Measurements from ENCODE around the gene ZNF160. TPM values are rescaled to one million over a fixed set of nuclear protein-coding genes. Genes with fewer than 3 reads are reported as not detected.

The ZNF160 gene
- total and polyA plus RNA-seq, 2 experiments from 2014 or later: 16.9 to 48.7 TPM

DNA sequence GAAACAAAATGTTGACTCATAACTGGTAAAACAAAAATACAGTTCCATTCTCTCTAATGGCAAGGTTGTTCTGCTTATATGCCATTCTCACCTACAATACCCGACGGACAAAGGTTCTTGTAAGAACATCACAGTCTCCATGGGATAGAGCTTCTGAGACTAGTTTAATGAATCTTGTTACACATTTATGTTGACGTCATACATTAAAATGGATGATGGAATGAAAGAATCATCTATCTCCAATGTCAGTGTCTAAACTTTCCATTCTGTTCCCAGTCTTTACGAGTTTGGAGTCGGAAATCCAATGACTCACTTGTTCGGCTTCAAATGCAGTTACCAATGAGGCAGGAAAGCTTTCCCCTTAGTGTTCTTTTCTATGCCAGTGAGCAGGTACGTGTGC is 17.7 kb downstream of the ZNF160 start:
- no peak overlapping the region for H2AFZ ChIP-seq
- Mint-ChIP-seq H3K27me3 (ENCODE audit: insufficient read depth, low read depth, poor library complexity) (peaks cover 4% of the 10 kb centered on the region), H3K9me3 (peaks cover 2% of the 10 kb centered on the region; the same call in 1 of the 3 replicates), H3K36me3 (ENCODE audit: low read depth) (peaks cover 72% of the 10 kb centered on the region), H3K4me1 (no peaks in the 10 kb centered on the region), H3K4me3 (no peak overlapping the region), H3K27ac (no peak overlapping the region)
- no peaks in the 10 kb centered on the region for H3F3A ChIP-seq (replicated peaks; ENCODE audit: low read depth)
- no peak overlapping the region for H3K27ac ChIP-seq (ENCODE audit: low read depth)
- H3K4me3 ChIP-seq: no peak overlapping the region
- no peaks in the 10 kb centered on the region for H3K27me3 ChIP-seq (ENCODE audit: insufficient read depth)
- no peaks in the 10 kb centered on the region; the same call in 1 of the 2 replicates for H4K20me1 ChIP-seq (replicated peaks; ENCODE audit: insufficient read depth)
- H3K79me2 ChIP-seq (replicated peaks; ENCODE audit: insufficient read depth): peaks cover 15% of the 10 kb centered on the region; the same call in 1 of the 2 replicates
- H3K9me2 ChIP-seq (ENCODE audit: insufficient read depth): no peaks in the 10 kb centered on the region
- H3K4me1 ChIP-seq (ENCODE audit: insufficient read depth): no peaks in the 10 kb centered on the region
- no peak for ATAC-seq
- H3K4me2 ChIP-seq: no peak overlapping the region
- peaks cover 11% of the 10 kb centered on the region; the same call in 1 of the 2 replicates for H3K36me3 ChIP-seq (ENCODE audit: insufficient read depth)
- DNase-seq (ENCODE audit: low spot score): no peak
- TF ChIP-seq, protein P1, sequence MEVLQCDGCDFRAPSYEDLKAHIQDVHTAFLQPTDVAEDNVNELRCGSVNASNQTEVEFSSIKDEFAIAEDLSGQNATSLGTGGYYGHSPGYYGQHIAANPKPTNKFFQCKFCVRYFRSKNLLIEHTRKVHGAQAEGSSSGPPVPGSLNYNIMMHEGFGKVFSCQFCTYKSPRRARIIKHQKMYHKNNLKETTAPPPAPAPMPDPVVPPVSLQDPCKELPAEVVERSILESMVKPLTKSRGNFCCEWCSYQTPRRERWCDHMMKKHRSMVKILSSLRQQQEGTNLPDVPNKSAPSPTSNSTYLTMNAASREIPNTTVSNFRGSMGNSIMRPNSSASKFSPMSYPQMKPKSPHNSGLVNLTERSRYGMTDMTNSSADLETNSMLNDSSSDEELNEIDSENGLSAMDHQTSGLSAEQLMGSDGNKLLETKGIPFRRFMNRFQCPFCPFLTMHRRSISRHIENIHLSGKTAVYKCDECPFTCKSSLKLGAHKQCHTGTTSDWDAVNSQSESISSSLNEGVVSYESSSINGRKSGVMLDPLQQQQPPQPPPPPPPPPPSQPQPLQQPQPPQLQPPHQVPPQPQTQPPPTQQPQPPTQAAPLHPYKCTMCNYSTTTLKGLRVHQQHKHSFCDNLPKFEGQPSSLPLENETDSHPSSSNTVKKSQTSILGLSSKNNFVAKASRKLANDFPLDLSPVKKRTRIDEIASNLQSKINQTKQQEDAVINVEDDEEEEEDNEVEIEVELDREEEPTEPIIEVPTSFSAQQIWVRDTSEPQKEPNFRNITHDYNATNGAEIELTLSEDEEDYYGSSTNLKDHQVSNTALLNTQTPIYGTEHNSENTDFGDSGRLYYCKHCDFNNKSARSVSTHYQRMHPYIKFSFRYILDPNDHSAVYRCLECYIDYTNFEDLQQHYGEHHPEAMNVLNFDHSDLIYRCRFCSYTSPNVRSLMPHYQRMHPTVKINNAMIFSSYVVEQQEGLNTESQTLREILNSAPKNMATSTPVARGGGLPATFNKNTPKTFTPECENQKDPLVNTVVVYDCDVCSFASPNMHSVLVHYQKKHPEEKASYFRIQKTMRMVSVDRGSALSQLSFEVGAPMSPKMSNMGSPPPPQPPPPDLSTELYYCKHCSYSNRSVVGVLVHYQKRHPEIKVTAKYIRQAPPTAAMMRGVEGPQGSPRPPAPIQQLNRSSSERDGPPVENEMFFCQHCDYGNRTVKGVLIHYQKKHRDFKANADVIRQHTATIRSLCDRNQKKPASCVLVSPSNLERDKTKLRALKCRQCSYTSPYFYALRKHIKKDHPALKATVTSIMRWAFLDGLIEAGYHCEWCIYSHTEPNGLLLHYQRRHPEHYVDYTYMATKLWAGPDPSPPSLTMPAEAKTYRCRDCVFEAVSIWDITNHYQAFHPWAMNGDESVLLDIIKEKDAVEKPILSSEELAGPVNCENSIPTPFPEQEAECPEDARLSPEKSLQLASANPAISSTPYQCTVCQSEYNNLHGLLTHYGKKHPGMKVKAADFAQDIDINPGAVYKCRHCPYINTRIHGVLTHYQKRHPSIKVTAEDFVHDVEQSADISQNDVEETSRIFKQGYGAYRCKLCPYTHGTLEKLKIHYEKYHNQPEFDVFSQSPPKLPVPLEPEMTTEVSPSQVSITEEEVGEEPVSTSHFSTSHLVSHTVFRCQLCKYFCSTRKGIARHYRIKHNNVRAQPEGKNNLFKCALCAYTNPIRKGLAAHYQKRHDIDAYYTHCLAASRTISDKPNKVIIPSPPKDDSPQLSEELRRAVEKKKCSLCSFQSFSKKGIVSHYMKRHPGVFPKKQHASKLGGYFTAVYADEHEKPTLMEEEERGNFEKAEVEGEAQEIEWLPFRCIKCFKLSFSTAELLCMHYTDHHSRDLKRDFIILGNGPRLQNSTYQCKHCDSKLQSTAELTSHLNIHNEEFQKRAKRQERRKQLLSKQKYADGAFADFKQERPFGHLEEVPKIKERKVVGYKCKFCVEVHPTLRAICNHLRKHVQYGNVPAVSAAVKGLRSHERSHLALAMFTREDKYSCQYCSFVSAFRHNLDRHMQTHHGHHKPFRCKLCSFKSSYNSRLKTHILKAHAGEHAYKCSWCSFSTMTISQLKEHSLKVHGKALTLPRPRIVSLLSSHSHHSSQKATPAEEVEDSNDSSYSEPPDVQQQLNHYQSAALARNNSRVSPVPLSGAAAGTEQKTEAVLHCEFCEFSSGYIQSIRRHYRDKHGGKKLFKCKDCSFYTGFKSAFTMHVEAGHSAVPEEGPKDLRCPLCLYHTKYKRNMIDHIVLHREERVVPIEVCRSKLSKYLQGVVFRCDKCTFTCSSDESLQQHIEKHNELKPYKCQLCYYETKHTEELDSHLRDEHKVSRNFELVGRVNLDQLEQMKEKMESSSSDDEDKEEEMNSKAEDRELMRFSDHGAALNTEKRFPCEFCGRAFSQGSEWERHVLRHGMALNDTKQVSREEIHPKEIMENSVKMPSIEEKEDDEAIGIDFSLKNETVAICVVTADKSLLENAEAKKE (CRISPR knock-in tag; IDR thresholded peaks at IDR 0.05): no peak
- TF ChIP-seq STAT1 (IDR thresholded peaks at IDR 0.05; ENCODE audit: unreplicated experiment) (no peak), POLR2AphosphoS5 (IDR thresholded peaks at IDR 0.05; ENCODE audit: low read depth) (no peak), ZNF114 (CRISPR knock-in tag; IDR thresholded peaks at IDR 0.05) (no peak), EZH2 (IDR thresholded peaks at IDR 0.05; ENCODE audit: low read depth, unreplicated experiment) (no peak), JUNB (IDR thresholded peaks at IDR 0.05; ENCODE audit: unreplicated experiment) (no peak), ZNF331 (CRISPR knock-in tag; IDR thresholded peaks at IDR 0.05; ENCODE audit: low read depth) (no peak), CREB1 (CRISPR knock-in tag; IDR thresholded peaks at IDR 0.05; ENCODE audit: low read depth) (no peak), EZH2phosphoT487 (IDR thresholded peaks at IDR 0.05; ENCODE audit: unreplicated experiment) (no peak), NANOG (IDR thresholded peaks at IDR 0.05; ENCODE audit: borderline replicate concordance) (no peak)
- TF ChIP-seq, protein P2, sequence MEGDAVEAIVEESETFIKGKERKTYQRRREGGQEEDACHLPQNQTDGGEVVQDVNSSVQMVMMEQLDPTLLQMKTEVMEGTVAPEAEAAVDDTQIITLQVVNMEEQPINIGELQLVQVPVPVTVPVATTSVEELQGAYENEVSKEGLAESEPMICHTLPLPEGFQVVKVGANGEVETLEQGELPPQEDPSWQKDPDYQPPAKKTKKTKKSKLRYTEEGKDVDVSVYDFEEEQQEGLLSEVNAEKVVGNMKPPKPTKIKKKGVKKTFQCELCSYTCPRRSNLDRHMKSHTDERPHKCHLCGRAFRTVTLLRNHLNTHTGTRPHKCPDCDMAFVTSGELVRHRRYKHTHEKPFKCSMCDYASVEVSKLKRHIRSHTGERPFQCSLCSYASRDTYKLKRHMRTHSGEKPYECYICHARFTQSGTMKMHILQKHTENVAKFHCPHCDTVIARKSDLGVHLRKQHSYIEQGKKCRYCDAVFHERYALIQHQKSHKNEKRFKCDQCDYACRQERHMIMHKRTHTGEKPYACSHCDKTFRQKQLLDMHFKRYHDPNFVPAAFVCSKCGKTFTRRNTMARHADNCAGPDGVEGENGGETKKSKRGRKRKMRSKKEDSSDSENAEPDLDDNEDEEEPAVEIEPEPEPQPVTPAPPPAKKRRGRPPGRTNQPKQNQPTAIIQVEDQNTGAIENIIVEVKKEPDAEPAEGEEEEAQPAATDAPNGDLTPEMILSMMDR (conservative IDR thresholded peaks at IDR 0.05; ENCODE audit: low read depth in 2 of 2): no peak
- TF ChIP-seq, protein P3, sequence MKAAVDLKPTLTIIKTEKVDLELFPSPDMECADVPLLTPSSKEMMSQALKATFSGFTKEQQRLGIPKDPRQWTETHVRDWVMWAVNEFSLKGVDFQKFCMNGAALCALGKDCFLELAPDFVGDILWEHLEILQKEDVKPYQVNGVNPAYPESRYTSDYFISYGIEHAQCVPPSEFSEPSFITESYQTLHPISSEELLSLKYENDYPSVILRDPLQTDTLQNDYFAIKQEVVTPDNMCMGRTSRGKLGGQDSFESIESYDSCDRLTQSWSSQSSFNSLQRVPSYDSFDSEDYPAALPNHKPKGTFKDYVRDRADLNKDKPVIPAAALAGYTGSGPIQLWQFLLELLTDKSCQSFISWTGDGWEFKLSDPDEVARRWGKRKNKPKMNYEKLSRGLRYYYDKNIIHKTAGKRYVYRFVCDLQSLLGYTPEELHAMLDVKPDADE (IDR thresholded peaks at IDR 0.05): no peak
- TF ChIP-seq, protein P4, sequence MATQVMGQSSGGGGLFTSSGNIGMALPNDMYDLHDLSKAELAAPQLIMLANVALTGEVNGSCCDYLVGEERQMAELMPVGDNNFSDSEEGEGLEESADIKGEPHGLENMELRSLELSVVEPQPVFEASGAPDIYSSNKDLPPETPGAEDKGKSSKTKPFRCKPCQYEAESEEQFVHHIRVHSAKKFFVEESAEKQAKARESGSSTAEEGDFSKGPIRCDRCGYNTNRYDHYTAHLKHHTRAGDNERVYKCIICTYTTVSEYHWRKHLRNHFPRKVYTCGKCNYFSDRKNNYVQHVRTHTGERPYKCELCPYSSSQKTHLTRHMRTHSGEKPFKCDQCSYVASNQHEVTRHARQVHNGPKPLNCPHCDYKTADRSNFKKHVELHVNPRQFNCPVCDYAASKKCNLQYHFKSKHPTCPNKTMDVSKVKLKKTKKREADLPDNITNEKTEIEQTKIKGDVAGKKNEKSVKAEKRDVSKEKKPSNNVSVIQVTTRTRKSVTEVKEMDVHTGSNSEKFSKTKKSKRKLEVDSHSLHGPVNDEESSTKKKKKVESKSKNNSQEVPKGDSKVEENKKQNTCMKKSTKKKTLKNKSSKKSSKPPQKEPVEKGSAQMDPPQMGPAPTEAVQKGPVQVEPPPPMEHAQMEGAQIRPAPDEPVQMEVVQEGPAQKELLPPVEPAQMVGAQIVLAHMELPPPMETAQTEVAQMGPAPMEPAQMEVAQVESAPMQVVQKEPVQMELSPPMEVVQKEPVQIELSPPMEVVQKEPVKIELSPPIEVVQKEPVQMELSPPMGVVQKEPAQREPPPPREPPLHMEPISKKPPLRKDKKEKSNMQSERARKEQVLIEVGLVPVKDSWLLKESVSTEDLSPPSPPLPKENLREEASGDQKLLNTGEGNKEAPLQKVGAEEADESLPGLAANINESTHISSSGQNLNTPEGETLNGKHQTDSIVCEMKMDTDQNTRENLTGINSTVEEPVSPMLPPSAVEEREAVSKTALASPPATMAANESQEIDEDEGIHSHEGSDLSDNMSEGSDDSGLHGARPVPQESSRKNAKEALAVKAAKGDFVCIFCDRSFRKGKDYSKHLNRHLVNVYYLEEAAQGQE (IDR thresholded peaks at IDR 0.05; ENCODE audit: unreplicated experiment): no peak
